ENCODE data around the gene PCDHB5.
"Not testable (repeated sequence)": the region's sequence is repeated elsewhere in the genome, so short reads cannot be mapped to it uniquely, and the experiment has no call there.

DNA sequence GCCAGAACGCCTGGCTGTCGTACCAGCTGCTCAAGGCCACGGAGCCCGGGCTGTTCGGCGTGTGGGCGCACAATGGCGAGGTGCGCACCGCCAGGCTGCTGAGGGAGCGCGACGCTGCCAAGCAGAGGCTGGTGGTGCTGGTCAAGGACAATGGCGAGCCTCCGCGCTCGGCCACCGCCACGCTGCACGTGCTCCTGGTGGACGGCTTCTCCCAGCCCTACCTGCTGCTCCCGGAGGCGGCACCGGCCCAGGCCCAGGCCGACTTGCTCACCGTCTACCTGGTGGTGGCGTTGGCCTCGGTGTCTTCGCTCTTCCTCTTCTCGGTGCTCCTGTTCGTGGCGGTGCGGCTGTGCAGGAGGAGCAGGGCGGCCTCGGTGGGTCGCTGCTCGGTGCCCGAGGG is 38.4 kb upstream of the PCDHB5 start:
- TF ChIP-seq, protein P1, sequence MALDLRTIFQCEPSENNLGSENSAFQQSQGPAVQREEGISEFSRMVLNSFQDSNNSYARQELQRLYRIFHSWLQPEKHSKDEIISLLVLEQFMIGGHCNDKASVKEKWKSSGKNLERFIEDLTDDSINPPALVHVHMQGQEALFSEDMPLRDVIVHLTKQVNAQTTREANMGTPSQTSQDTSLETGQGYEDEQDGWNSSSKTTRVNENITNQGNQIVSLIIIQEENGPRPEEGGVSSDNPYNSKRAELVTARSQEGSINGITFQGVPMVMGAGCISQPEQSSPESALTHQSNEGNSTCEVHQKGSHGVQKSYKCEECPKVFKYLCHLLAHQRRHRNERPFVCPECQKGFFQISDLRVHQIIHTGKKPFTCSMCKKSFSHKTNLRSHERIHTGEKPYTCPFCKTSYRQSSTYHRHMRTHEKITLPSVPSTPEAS (tag by site-specific recombination; IDR thresholded peaks at IDR 0.05), result not testable (repeated sequence)
- TF ChIP-seq, protein P2, sequence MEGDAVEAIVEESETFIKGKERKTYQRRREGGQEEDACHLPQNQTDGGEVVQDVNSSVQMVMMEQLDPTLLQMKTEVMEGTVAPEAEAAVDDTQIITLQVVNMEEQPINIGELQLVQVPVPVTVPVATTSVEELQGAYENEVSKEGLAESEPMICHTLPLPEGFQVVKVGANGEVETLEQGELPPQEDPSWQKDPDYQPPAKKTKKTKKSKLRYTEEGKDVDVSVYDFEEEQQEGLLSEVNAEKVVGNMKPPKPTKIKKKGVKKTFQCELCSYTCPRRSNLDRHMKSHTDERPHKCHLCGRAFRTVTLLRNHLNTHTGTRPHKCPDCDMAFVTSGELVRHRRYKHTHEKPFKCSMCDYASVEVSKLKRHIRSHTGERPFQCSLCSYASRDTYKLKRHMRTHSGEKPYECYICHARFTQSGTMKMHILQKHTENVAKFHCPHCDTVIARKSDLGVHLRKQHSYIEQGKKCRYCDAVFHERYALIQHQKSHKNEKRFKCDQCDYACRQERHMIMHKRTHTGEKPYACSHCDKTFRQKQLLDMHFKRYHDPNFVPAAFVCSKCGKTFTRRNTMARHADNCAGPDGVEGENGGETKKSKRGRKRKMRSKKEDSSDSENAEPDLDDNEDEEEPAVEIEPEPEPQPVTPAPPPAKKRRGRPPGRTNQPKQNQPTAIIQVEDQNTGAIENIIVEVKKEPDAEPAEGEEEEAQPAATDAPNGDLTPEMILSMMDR (tag by site-specific recombination; IDR thresholded peaks at IDR 0.05), result not testable (repeated sequence)
- TF ChIP-seq ZBTB1, ZNF677, ZNF596 (tag by site-specific recombination; IDR thresholded peaks at IDR 0.05): not testable (repeated sequence)
- TF ChIP-seq, protein P3, sequence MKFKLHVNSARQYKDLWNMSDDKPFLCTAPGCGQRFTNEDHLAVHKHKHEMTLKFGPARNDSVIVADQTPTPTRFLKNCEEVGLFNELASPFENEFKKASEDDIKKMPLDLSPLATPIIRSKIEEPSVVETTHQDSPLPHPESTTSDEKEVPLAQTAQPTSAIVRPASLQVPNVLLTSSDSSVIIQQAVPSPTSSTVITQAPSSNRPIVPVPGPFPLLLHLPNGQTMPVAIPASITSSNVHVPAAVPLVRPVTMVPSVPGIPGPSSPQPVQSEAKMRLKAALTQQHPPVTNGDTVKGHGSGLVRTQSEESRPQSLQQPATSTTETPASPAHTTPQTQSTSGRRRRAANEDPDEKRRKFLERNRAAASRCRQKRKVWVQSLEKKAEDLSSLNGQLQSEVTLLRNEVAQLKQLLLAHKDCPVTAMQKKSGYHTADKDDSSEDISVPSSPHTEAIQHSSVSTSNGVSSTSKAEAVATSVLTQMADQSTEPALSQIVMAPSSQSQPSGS (tag by site-specific recombination; IDR thresholded peaks at IDR 0.05; ENCODE audit: low read depth), result not testable (repeated sequence)
- TF ChIP-seq, protein P4, sequence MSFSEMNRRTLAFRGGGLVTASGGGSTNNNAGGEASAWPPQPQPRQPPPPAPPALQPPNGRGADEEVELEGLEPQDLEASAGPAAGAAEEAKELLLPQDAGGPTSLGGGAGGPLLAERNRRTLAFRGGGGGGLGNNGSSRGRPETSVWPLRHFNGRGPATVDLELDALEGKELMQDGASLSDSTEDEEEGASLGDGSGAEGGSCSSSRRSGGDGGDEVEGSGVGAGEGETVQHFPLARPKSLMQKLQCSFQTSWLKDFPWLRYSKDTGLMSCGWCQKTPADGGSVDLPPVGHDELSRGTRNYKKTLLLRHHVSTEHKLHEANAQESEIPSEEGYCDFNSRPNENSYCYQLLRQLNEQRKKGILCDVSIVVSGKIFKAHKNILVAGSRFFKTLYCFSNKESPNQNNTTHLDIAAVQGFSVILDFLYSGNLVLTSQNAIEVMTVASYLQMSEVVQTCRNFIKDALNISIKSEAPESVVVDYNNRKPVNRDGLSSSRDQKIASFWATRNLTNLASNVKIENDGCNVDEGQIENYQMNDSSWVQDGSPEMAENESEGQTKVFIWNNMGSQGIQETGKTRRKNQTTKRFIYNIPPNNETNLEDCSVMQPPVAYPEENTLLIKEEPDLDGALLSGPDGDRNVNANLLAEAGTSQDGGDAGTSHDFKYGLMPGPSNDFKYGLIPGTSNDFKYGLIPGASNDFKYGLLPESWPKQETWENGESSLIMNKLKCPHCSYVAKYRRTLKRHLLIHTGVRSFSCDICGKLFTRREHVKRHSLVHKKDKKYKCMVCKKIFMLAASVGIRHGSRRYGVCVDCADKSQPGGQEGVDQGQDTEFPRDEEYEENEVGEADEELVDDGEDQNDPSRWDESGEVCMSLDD (tag by site-specific recombination; IDR thresholded peaks at IDR 0.05), result not testable (repeated sequence)
- TF ChIP-seq, protein P5, sequence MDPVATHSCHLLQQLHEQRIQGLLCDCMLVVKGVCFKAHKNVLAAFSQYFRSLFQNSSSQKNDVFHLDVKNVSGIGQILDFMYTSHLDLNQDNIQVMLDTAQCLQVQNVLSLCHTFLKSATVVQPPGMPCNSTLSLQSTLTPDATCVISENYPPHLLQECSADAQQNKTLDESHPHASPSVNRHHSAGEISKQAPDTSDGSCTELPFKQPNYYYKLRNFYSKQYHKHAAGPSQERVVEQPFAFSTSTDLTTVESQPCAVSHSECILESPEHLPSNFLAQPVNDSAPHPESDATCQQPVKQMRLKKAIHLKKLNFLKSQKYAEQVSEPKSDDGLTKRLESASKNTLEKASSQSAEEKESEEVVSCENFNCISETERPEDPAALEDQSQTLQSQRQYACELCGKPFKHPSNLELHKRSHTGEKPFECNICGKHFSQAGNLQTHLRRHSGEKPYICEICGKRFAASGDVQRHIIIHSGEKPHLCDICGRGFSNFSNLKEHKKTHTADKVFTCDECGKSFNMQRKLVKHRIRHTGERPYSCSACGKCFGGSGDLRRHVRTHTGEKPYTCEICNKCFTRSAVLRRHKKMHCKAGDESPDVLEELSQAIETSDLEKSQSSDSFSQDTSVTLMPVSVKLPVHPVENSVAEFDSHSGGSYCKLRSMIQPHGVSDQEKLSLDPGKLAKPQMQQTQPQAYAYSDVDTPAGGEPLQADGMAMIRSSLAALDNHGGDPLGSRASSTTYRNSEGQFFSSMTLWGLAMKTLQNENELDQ (tag by site-specific recombination; IDR thresholded peaks at IDR 0.05; ENCODE audit: low read depth), result not testable (repeated sequence)
- TF ChIP-seq, protein P6, sequence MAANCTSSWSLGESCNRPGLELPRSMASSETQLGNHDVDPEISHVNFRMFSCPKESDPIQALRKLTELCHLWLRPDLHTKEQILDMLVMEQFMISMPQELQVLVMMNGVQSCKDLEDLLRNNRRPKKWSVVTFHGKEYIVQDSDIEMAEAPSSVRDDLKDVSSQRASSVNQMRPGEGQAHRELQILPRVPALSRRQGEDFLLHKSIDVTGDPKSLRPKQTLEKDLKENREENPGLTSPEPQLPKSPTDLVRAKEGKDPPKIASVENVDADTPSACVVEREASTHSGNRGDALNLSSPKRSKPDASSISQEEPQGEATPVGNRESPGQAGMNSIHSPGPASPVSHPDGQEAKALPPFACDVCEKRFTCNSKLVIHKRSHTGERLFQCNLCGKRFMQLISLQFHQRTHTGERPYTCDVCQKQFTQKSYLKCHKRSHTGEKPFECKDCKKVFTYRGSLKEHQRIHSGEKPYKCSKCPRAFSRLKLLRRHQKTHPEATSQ (tag by site-specific recombination; IDR thresholded peaks at IDR 0.05), result not testable (repeated sequence)

Measured in HEK293 (cell line).